Fibroblast of the conjunctiva (primary cell): ENCODE results near the gene ZNG1A.
"Not testable (repeated sequence)": the region's sequence is repeated elsewhere in the genome, so short reads cannot be mapped to it uniquely, and the experiment has no call there.

Experiments
- DNase-seq: peaks from one replicate; pipeline ENCODE4 v3.0.0-alpha.2; 2010; ENCODE audit warnings: low read depth

Gene ZNG1A

DNA sequence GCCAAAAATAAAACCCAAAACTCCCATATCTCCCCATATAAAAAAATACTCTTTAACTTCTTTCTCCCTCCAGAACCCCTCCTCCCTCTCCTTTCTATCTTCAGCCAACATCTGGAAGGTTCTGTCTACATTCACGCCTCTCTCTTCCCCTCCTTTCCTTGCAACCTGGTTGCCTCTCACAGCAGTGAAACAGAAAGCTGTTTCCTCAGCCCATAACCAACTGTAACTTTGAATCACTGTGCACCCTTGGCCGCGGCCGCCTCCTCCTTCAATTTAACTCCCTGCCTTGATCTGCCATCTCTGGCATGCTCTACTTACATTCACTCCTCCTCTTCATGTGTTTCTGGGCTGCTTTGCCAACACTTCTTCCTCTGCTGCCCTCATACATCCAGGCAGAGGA, 83.9 kb downstream of the ZNG1A start:
- DNase-seq = not testable (repeated sequence)

DNA sequence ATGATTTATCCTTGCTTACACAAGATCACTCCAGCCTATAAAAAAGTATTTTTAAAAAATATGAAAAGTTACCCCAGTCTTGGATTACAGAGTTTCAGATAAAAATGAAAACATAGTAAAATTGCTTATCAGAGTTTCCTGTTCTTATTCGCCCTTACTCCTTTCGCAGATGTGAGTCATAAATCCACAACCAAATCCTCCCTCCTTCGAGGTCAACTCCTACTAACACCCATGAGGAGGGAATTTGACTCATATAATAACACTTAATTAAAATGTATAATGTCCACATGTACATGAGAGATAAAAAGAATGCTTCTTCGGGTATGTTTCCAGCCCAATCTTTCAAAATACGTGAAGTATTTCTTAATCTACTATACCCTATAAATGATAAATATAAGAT, 84.5 kb downstream of the ZNG1A start:
- DNase-seq = not testable (repeated sequence)

GRCh38 chr9:93909-94308, 84.9 kb downstream of the ZNG1A start:
- not testable (repeated sequence) for DNase-seq

DNA sequence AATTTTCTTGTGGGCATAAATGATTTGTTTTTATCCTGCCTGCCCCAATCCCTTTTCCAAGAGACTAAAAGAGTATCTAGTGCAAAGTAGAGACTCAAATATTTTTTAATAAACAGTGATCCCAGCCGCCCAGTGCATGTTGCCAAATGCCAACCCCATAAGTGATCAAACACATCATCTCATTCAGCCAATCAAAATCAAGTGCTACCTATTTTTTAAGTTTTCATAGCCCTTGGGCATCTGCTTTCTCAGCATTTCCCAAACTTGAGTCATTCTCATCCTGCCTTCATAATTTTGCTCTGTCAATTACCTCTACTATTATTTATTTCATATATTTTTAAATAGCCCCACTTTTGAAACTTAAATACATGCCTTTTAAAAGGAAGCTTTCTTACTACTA, 88.0 kb downstream of the ZNG1A start:
- DNase-seq = not testable (repeated sequence)

DNA sequence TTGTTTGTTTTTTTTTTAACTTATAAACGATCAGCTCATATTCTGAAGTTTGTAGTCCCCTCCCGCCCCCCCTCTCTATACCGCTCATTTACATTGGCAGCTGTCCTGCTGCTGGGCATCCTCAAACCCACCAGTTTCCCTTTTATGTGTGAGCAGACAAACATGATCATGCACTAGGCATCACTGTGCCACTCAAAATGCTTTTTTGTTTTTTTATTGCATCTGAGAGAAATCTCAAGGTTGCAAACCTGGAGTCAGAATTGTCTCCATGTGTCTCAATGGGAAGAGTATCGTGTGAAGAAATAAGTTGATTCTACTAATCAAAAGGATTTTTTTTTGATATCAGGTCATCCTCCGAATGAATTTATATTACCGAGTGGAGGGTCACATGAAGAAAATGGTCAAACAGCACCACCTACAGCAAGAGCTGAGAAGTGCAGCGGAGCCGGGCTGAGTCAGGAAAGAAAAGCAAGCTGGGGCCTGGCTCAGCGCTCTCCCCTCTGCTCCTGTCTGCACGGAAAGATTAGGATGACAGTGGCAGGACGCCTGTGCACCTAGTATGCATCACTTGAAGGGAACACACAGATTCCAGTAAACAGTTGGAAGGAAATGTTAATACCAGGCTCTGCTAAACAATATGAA, 90.3 kb downstream of the ZNG1A start:
- DNase-seq = not testable (repeated sequence)

- DNase-seq = not testable (repeated sequence)
Observed at GRCh38 chr9:87860-88259, 91.0 kb downstream of the ZNG1A start.

DNA sequence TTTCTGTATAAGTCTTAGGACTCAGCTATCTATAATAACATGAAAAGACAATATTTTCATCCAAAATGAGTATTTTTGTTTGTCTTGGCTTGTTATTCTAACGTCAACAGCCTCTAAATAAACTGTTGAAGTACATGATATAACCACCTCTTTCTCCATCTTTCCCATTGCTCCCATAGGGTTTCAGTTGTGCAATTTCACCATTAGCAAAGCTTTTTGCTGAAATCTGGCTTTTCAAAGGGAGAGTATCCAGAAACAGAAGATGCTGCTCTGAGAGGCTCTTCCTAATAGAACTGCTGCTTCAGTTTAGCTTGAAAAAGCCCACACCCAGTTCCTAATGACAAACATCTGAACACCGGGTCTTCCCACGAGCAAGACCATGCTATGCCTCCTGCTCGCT, 91.8 kb downstream of the ZNG1A start:
- DNase-seq = not testable (repeated sequence)

GRCh38 chr9:86697-87096, 92.2 kb downstream of the ZNG1A start:
- not testable (repeated sequence) for DNase-seq

DNA sequence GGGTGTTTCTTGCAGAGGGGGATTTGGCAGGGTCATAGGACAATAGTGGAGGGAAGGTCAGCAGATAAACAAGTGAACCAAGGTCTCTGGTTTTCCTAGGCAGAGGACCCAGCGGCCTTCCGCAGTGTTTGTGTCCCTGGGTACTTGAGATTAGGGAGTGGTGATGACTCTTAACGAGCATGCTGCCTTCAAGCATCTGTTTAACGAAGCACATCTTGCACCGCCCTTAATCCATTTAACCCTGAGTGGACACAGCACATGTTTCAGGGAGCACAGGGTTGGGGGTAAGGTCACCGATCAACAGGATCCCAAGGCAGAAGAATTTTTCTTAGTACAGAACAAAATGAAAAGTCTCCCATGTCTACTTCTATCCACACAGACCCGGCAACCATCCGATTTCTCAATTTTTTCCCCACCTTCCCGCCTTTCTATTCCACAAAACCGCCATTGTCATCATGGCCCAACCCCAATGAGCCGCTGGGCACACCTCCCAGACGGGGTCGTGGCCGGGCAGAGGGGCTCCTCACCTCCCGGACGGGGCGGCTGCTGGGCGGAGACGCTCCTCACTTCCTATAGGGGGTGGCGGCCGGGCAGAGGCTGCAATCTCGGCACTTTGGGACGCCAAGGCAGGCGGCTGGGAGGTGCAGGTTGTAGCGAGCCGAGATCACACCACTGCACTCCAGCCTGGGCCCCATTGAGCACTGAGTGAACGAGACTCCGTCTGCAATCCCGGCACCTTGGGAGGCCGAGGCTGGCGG, 95.7 kb downstream of the ZNG1A start:
- not testable (repeated sequence) for DNase-seq

GRCh38 chr9:78333-78732, 100.5 kb downstream of the ZNG1A start:
- DNase-seq = not testable (repeated sequence)

DNA sequence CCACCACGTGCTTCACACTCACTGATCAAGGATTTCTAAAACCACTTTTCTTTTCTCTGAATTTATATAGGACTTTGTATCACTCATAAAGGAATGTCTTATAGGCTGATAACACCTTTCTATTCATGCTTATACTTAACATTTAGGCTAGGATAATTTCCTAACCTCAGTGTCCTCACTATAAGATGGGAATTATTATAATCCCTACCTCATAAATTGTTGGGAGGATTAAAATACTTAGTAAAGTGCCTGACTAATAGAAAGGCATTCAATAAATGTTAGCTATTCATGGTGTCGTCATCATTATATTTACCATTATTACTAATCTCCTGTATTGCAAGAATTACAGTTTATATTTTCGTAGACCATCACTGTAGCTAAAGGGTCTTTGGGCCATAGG, 102.5 kb downstream of the ZNG1A start:
- DNase-seq = not testable (repeated sequence)

GRCh38 chr9:73900-74525, 104.8 kb downstream of the ZNG1A start:
- not testable (repeated sequence) for DNase-seq

GRCh38 chr9:73076-73899, 105.6 kb downstream of the ZNG1A start:
- not testable (repeated sequence) for DNase-seq
